OCI-LY7 (cell line): ENCODE results near the gene M1AP.

Source experiments
- EZH2phosphoT487 ChIP-seq: fragments of 200-600 bp; sonication (generic); IDR thresholded peaks from 2 replicates; pipeline ENCODE4 v1.6.1; 2018; ENCODE audit warnings: low read depth, borderline replicate concordance, mild to moderate bottlenecking, mixed run types, antibody characterized with exemption, low read length, moderate library complexity, mixed read lengths
- TF ChIP-seq, protein P1 (sequence below): fragments of 200-600 bp; sonication (generic); conservative IDR thresholded peaks from 2 replicates; pipeline ENCODE4 v1.5.1; 2014; ENCODE audit warnings: mild to moderate bottlenecking, antibody characterized with exemption, low read length, moderate library complexity, mixed read lengths

DNA sequence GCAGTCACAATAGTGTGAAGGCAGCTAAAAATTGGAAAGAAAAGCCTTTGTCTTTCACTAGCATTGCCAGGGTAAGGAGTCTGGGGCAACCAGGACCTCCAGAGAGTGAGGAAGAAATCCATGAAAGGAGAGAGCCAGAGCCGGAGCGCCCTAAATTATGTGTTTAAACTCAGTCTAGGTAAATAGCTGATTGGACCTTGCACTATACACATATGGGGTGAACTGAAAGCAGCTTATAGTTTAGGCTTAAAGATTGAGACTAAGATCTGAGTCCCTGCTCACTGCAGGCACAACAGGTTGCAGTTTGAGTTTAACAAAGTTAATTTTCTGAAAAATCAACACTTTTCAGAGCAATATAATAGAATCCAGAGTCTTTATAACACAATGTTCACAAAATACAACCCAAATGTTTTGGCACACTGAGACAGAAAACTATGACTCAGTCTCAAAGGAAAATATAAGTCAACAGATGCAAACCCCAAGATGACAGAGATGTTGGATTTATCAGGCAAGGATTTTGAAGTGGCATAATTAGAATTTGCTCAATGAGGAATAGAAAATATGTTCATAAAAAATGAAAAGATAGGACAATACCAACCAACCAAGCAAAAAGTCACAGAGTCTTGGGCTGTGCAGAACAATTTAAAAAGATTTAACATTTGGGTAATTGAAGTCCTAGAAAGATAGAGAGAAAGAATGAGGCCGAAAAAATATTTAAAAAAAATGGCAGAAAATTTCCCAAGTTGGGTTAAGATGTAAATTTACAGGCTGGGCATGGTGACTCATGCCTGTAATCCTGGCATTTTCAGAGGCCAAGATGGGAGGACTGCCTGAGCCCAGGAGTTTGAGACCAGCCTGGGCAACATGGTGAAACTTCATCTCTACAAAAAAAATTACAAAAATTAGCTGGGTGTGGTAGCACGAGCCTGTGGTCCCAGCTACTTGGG is 54.0 kb downstream of the M1AP start:
- TF ChIP-seq, protein P1, sequence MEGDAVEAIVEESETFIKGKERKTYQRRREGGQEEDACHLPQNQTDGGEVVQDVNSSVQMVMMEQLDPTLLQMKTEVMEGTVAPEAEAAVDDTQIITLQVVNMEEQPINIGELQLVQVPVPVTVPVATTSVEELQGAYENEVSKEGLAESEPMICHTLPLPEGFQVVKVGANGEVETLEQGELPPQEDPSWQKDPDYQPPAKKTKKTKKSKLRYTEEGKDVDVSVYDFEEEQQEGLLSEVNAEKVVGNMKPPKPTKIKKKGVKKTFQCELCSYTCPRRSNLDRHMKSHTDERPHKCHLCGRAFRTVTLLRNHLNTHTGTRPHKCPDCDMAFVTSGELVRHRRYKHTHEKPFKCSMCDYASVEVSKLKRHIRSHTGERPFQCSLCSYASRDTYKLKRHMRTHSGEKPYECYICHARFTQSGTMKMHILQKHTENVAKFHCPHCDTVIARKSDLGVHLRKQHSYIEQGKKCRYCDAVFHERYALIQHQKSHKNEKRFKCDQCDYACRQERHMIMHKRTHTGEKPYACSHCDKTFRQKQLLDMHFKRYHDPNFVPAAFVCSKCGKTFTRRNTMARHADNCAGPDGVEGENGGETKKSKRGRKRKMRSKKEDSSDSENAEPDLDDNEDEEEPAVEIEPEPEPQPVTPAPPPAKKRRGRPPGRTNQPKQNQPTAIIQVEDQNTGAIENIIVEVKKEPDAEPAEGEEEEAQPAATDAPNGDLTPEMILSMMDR: no peak
- no peak for TF ChIP-seq EZH2phosphoT487
